Retinal pigment epithelial cell (primary cell): Measurements from ENCODE around the gene NNT.
"Not testable (repeated sequence)": the region's sequence is repeated elsewhere in the genome, so short reads cannot be mapped to it uniquely, and the experiment has no call there.

Experiments
- DNase-seq: peaks from one replicate; pipeline ENCODE4 v3.0.0-alpha.2; 2010; ENCODE audit warnings: low read depth
- H3K4me3 ChIP-seq: 2 replicates; pipeline ENCODE4 v1.5.1; 2011; ENCODE audit warnings: mild to moderate bottlenecking, low read length, control low read depth, moderate library complexity
- TF ChIP-seq, protein P1 (sequence below): conservative IDR thresholded peaks from 2 replicates; pipeline ENCODE4 v1.5.1; 2011; ENCODE audit warnings: low read depth, low read length, control low read depth, inconsistent platforms

Gene NNT

DNA sequence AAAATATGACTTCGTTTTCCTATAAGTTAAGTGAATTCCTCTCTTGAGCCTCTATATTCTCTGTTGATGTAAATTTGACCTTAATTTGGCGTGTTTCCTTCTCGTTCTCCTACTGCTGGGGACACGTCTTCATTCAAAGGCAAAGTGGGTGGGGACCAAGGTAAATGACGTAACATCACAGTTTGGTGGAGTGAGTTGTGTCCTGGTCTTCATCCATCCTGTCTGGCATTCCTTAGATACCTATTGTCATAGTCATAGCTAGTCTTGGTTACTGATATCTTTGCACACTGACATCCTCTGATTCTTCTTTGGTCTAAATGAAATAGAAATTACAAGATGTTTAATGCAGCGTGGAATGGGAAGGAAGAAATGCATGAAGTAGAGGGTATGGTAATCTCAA, 108.5 kb downstream of the NNT start:
- TF ChIP-seq, protein P1, sequence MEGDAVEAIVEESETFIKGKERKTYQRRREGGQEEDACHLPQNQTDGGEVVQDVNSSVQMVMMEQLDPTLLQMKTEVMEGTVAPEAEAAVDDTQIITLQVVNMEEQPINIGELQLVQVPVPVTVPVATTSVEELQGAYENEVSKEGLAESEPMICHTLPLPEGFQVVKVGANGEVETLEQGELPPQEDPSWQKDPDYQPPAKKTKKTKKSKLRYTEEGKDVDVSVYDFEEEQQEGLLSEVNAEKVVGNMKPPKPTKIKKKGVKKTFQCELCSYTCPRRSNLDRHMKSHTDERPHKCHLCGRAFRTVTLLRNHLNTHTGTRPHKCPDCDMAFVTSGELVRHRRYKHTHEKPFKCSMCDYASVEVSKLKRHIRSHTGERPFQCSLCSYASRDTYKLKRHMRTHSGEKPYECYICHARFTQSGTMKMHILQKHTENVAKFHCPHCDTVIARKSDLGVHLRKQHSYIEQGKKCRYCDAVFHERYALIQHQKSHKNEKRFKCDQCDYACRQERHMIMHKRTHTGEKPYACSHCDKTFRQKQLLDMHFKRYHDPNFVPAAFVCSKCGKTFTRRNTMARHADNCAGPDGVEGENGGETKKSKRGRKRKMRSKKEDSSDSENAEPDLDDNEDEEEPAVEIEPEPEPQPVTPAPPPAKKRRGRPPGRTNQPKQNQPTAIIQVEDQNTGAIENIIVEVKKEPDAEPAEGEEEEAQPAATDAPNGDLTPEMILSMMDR: no peak
- no peak overlapping the region for H3K4me3 ChIP-seq
- no peak for DNase-seq

DNA sequence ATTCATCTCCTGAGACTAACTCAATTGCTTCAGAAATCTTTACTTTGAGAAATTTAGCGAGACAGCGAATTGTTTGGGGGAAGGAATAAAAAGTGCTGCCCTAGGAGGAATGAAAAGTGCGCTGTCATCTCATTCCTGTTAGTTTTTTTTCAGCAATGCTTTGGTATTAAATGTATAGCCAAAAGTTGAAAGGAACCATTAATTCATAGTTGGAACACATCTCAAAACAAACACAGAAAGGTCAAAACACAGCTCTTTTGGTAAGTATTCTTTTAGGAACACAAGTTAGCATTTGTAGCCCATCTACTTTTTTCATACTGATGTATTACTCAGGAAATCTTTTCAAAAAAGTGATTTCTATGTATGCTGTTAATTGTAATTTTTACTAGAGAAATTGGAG, 109.1 kb downstream of the NNT start:
- TF ChIP-seq, protein P1: no peak
- no peak for DNase-seq
- no peak overlapping the region for H3K4me3 ChIP-seq

DNA sequence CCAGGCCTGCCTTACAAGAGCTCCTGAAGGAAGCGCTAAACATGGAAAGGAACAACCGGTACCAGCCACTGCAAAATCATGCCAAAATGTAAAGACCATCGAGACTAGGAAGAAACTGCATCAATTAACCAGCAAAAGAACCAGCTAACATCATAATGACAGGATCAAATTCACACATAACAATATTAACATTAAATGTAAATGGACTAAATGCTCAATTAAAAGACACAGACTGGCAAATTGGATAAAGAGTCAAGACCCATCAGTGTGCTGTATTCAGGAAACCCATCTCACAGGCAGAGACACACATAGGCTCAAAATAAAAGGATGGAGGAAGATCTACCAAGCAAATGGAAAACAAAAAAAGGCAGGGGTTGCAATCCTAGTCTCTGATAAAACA, 116.8 kb downstream of the NNT start:
- H3K4me3 ChIP-seq, DNase-seq: not testable (repeated sequence)

DNA sequence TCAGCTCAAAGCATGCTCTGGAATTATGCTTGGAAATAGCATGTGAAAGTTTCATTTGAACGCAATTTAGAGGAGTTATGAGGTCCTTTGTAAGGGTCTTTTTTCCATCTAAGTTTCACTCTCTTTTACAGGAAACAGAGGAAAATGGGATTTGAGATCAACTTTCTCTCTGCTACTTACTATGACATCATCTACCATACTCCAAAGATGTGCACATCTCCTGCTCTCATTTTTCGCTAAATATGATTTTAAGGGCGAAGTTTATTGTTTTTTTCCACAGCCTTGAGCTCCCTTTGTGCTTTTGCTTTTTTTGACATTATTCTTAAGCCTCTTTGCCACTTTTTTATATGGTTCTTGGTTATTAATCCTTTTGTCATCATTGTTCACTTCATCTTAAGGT, 125.6 kb downstream of the NNT start:
- TF ChIP-seq, protein P1: no peak
- no peak for DNase-seq
- no peak overlapping the region for H3K4me3 ChIP-seq

DNA sequence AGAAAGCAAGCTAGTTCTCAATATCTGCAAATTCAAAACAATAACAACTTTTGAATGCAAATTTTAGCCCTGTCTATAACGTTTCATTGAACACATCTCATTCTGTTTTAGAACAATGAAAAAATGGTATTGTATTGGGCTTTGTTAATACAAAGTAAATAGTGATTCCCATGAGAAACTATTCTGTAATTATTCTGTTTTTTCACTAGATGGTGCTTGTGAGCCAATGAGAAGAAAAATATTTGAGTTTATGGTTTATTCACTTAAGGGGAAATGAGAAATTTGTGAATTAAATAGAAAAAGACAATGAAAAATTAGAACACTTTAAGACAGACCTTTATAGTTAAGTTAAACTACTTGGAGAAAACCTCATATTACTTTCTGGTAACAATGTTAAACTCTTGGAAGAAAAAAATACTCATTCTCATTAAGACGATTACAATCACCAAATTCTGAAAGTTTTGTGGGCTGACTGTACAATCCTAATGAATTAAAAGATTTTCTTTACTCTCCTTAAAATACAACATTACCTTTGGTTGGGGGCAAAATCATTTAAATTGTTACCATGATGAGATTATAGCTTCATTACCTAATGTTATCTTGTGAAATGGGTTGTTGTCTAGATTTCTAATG, 127.0 kb downstream of the NNT start:
- TF ChIP-seq, protein P1: peak; percentile 39
- DNase-seq: no peak
- no peak overlapping the region for H3K4me3 ChIP-seq

DNA sequence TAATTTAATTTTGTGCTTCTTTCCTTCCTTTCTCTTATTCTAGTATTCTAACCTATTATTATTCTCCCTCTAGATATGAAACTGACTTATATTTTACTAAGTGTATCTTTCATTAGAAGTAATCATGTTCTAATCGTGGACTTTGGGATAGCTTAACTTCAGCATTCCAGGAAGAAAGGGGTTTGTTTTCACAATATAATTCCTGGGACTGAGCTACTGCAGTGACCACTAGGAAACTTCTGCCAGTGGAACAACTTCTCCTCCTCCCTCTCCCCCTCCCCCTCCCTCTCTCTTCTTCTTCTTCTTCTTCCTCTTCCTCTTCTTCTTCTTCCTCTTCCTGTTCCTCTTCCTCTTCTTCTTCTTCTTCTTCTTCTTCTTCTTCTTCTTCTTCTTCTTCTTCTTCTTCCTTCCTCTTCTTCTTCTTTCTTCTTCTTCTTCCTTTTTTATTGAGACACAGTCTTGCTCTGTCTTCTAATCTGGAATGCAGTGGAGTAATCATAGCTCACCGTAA, 127.9 kb downstream of the NNT start:
- TF ChIP-seq, protein P1: no peak
- H3K4me3 ChIP-seq: no peak overlapping the region
- no peak for DNase-seq

DNA sequence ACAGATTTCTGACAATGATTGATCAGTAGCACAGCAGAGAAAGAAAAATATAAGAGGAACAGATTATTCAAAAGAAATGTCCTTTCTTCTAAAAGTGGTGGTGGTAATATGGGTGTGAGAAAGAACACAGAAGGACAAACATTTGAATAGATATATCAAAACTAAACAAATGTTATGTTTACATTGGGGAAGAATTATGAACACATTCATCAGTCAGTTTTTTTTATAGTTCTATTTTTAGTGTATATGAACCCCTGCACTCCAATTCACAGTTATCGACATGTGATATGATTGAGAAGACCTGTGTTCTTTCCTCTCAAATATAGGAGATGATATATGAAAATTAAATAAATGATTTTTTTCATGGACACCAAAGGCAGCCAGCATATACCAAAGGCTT, 128.6 kb downstream of the NNT start:
- TF ChIP-seq, protein P1: no peak
- H3K4me3 ChIP-seq: no peak overlapping the region
- no peak for DNase-seq

DNA sequence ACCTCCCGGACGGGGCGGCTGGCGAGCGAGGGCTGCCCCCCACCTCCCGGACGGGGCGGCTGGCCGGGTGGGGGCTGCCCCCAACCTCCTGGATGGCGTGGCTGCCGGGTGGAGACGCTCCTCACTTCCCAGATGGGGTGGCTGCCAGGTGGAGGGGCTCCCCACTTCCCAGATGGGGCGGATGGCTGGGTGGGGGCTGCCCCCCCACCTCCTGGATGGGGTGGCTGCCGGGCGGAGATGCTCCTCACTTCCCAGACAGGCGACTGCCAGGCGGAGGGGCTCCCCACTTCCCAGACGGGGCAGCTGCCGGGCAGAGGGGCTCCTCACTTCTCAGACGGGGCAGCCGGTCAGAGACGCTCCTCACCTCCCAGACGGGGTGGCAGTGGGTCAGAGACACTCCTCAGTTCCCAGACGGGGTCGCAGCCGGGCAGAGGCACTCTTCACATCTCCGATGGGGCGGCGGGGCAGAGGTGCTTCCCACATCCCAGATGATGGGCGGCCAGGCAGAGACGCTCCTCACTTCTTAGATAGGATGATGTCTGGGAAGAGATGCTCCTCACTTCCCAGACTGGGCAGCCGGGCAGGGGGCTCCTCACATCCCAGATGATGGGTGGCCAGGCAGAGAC, 143.1 kb downstream of the NNT start:
- DNase-seq, H3K4me3 ChIP-seq: not testable (repeated sequence)
